CD4-positive, alpha-beta T cell treated with Interleukin-15 for 1 hour (primary cell): ENCODE data around the gene MTMR10.

Experiments
- DNase-seq: peaks from one replicate; pipeline ENCODE4 v3.0.0-alpha.2; 2020

The MTMR10 gene

DNA sequence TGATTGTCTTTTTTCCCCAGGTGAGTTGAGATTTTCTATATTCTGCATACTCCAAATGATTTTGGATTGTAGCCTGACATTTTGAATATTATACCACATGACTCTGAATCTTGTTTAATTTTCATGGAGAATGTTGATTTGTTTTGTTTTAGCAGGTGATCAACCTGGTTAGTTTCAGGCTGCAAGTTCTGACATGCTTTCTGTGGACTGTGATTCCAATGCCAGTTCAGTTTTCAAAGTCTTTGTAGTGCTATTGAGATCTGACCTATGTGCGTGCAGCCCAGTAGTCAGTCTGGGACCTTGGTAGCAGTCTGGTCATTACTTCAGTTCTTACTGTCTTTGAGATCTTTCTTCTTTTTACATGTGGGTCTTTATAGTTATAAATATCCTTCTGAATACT is 18.6 kb upstream of the MTMR10 start:
- no peak for DNase-seq

DNA sequence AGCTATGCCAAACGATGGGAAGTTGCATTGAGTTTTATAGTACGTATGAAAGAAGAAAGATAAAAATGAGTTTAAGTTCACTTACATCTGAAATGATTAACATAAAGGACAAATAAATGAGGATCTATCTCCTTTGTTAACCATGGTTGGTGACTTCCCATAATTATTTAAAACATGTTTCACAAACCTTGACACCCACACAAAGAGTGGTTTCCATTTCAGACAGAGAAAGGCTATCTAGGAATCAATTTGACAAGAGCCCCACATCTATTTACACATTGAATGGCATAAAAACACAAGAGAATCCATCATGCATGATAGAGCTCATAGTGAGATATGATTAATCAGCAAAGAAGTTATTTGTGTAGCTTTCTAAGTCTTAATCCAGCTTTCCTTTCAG is 14.2 kb upstream of the MTMR10 start:
- no peak for DNase-seq

DNA sequence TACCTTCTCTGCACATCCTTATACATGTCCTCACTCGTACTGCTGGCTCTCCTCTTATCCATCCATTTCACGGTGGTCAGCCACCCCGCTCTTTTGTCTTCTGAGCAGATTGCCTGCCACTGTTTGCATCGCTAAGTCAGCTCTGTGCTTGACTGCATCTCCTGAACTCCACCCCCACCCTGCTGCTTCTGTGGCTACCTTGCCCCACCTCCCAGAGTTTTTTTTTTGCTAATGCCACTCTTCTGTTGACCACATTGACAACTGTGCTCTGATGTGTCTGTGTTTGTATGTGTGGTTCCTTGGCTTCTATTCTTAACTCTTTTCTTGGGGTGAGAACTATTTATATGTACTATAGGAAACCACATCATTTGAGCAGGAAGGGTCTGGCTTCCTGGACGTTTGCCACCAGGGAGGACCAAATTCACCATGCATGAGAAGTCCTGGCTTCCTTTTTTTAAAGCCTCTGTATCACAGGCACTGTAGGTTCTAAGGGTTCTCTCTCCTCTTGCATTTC is 12.8 kb upstream of the MTMR10 start:
- DNase-seq = peak; percentile 64

DNA sequence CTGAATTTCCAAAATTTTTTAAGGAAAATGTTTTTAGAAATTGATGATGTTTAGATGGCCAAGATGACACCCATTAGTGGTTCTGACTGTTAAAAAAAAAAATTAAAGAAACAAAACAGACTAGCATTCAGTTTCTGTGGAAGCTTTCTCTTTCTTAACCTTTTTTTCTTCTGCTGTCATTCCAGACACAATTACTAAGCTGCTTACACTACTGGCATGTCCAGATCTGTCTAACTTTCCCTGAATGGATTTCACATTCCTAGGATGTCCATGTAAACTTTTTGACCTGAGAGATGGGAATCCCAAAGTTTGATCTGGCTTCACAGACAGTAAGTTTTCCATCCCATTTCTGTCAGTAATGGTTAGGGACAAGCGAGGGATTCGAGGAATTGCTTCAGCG is 10.3 kb upstream of the MTMR10 start:
- DNase-seq = no peak

DNA sequence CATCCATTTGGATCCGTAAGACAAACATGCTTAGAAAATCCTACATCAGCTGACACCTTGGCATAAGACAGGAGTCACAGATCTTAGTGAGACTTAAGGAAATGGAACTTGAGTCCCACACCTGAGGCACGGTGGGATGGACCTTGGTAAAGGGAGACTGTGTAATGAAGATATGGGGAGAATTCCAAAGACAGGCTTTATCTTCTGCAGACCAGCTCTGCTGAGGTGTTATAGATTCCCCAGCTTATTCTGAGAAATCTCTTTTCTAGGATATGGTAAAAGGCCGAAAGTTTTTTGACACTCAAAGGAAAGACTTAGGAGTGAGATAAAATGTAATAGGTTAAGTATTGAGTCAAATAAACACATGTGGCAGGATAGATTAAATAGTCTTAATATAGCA is 8.3 kb upstream of the MTMR10 start:
- DNase-seq = no peak

DNA sequence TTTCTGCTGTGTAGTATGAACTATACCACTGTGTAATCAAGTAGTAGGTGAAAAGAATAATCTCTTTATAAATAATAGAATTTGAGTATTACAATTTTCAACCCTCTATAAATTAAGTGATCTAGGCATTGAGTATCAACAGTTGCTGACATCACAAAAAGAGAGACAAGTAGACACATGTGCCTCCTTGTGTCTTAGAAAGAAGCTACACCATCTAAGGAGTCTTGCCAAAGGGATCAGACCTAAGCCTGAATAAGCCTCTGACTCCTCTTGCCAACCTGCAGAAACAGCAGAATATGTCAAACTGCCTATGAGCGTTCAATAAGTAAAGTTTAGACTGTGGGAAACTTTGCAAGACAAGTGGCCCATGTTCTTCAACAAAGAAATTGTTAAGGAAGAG is 5.8 kb upstream of the MTMR10 start:
- DNase-seq = no peak

DNA sequence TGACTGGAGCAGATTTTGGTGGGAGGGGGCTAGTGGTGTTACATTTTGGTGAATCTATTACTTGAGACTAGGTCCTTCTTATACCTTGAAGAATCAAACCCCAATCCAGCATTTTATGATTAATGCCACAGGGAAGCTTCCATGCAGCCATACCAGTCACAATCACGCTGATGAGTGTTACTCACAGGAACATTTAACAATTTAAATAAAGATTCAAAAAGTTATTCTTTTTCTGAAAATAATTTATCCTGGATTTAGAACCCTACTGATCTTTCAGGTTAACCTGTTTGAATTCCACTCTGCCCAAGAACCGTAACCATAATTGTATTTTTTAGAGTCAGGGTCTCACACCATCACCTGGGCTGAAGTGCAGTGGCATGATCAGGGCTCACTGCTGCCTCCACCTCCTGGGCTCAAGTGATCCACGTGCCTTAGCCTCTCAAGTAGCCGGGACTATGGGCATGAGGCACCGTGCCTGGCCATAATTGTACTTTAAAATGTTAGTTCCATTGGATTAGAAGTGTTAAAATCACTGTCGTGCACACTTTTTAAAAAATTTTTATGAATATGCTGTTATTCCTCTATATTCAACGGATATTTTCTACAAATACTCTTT is 929 bp upstream of the MTMR10 start:
- no peak for DNase-seq

DNA sequence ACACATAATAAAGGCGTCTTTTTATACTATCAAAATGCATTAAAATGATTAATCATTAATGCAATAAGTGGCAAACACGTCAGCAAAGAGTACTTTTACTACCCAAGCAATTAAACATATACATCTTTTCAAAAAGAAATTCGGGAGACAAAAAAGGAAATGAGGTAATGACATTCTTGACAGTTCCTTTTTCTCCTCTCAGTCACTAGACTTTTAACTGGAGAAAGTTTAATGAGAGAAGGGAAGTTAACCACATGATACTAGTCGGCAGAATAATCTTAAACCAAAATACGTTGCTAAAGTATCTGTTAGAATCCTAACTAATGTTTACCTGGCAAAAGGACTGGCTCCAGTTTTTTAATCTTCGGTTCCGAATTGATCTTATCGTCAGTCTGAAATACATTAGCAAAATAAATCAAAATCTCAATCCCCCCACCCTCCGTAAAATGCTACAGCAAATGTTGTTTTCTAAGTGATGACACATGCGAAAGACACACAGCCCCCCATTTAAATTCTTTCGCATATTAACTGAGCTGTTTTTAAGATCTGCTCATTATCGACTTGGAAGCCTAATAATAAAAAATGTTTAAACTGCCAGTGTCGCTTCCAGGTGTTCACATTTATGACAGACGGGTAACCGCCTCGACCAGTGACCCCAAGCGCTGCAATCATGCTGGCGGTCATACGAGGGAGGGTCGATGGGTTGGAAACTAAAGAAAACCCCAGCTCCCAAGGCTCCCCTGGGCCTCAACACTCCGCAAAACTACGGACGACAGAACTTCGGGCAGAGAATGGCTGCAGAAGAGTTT is 778 bp downstream of the MTMR10 start:
- DNase-seq = no peak

DNA sequence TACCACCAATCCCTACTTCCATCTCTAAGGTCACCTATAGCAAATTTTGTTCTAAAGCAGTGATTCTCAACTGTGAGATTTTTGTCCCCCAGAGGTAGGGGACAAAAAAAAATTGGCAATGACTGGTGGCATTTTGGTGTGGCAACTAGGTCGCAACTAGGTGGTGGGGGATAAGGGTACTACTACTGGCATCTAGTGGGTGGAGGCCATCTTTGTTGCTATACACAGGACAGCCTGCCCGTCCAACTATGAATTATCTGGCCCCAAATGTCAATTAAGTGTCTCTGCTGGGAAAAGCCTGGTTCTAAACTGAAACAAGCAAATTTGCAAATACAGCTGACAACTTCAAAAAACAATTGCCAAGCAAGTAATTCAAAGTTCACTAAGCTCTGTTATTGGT is 1.4 kb downstream of the MTMR10 start:
- DNase-seq = no peak

DNA sequence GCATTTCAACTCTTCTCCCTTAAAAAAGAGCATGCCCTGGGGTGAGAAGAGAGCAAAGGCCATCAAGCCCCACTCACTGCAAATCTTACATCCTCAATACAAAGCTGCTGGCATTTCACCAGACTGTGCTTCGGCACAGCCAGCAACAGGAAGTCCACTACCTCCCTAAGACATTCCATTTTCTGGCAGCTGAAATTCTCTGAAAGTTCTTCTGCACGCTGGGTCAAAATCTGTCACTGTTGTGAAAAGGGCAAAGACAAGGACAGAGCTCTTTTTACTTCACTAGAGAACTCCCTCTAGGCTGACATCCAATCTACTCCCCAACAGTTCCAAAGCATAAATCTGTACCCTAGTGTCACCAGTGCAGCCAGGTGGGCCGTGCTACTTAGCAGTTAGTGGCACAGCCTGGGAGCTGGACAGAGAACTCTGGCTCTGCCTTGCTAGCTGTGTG is 6.3 kb downstream of the MTMR10 start:
- DNase-seq = no peak

DNA sequence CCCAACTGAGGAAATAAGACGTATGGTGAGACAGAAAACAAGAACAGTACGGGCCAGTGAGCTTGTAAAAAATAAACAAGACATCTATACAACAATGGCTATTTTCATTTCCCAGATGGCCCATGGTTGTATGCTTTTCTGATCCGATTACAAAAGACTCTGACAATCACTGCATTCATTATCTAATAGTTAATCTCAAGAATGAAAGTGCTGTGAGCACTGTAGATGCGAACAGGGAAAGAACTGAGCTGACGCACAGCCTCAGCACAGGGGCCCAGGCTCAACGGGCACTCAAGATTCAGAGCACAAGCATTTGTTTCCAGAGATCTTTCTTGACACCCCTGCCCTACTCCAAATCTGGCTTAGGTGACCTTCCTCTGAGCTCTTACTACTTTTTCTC is 6.9 kb downstream of the MTMR10 start:
- no peak for DNase-seq

DNA sequence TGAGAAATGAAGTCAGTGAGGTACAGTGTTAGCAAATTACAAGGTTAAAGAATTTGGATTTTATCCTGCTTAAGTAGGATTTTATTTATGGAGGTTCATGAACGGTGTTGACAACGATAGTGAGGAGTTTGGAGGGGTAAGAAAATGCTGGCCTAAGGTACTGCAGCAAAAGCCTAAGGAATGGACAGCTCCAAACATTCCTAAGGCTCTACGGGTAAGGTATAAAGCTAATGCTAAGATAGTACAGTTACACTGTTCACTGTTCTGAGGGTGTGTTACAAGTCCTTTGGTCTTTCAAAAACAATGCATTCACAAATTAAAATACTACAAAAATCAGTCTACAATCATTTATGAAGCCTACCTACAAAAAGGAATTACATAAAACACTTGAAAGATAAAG is 7.3 kb downstream of the MTMR10 start:
- DNase-seq = no peak

DNA sequence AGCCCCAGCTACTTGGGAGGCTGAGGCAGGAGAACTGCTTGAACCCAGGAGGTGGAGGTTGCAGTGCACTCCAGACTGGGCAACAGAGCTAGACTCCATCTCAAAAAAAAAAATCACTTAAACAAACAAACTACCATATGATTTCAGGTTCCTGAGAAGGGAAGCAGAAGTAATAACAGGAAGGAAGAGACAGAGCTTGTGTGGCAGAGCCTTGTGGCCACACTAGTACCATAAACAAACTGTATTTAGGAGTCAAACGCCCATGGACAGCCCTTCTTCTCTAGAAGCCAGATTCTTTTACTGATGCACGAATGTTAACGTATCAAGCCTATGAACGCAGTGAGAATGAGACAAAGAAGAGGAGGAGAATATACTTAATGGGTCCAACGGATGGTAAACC is 12.0 kb downstream of the MTMR10 start:
- DNase-seq = no peak

DNA sequence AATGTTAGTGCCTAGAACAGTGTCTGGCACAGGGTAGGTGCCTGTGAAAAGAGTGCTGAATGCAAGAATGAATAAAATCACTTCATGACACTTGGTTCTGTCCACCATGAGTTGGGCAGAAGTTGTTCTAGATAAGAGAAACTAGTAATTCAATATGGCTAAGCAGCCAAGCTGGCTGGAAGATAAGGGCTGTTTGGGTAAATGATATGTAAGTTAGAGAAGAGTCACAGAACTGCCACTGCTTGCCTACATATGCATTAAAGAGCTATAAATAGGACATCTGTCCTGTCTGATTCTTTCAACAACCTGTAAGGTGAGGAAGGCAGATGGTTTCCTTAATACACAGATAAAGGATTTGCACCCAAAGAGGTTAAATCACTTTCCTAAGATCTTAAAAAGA is 13.1 kb downstream of the MTMR10 start:
- DNase-seq = no peak

DNA sequence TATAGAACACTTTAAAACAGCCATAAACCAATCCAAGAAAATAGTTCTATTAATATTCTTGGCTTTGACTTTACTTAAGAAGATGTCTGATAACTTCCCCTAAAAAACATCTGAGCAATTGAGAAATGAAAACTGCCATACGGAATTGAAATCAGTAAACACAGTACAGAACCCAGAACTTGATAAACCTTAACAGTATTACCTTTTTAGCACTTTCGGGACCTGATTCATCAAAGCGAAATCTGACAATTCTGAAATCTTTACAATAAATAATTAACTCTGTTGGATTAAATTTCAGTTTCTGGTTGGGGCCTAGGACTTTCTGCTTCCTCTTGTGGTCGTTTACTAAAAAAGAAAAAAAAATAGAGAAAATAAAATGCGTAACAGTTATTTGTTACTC is 17.3 kb downstream of the MTMR10 start:
- no peak for DNase-seq

DNA sequence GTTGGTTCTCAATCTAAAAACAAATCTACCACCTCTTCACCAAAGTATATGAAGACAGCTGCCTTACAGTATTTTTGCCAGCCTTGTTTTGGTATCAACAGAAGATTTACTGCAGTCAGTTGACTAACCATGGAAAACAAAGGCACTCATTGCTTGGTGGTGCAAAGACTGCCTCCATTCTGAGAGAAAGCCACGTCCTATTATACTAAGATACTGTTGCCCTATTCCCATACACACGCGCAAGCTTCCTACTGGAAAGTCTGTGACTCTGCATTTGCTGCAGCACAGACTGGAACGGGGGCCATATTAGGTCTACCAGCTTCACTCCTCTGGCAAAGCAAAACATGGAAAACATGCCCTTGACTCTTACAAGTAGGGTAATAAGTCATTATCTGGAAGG is 18.0 kb downstream of the MTMR10 start:
- no peak for DNase-seq

DNA sequence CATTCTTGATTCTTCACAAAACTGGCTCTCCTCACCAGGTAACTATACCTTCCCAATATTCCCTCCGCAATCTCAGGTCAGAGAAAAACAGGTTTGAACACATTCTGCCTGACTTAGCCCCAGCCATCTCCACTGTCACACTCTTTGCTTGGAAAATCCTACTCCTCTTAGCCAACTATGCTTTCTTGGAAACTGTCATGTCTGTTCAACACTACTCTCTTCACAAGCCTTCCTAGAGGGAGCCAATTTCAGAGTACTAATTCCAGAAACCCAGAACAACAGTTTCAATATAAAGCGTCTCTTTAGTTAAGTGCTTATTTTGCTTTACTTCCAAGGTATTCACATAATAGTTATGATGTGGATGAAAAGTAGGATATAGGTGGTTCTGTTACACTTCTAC is 21.7 kb downstream of the MTMR10 start:
- DNase-seq = no peak

DNA sequence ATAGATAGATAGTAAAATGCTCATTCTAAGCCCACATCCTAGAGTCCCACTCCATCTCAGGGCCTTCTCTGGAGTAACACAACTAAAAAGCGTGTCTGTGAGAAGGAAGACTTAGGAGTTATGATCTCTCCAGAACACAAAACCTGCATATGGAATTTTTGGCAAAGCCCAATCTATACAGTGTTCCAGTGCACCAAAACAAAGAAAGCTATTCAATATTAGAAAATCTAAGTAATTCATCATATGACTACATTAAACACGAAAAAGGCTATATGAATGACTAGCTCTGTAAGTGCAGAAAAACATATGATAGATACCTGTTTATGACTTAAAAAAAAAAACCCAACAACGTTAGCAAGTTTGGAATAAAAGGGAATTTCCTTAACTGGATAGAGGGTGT is 27.7 kb downstream of the MTMR10 start:
- no peak for DNase-seq

DNA sequence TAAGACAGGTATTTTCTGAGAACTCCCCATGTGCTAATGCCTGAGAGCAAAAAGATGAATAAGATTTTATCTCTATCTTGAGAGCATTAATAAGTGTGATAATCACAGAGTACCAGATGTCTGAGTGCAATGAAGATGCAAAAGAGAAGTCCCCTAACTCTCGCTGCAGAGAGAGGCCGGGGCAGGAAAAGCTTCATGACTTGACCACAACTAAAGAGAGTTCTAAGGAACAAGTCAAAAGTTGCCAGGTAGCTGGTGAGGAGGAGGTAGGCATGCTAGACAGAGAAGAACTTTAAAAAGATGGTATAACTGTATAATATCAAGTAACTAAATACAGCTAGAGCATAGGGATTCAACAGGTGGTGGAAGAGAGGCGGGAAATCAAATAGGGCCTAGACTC is 28.8 kb downstream of the MTMR10 start:
- no peak for DNase-seq

DNA sequence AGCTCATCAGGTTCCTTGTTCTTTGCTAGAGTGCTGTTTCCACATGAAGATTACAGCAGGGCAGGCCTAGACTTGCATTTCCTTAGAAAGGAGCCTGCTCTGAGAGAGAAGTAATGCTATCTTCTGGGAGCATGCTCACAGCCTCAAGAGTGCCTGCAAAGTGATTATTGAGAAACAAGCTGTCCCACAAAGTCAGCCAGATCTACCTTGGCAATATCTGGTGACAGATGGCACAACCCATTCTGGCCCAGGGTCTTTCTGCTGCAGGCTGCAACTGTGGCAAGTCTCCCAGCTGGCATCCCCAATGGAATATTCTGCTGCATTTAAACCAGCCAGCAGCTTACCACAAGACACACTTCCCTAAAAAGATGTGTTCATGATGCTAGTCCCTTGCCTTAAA is 29.3 kb downstream of the MTMR10 start:
- no peak for DNase-seq

DNA sequence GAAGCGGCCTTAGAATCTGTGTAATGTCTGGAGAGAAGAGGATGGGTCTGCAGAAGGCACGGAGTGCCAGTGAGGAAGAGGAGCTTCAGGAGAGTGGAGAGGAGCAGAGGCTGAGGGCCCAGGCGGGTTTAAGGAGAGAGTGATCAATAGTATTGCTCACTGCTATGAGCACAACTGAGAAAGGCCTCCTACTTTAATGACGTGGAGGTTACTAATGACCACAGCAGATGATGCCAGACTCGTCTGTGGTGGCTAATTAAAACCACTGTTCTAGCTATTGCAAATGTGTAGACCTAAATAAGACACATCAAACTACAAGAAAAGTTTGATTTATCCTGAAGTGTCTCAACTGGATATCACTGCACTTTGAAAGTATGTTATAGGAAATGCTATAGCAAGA is 33.2 kb downstream of the MTMR10 start:
- DNase-seq = no peak

DNA sequence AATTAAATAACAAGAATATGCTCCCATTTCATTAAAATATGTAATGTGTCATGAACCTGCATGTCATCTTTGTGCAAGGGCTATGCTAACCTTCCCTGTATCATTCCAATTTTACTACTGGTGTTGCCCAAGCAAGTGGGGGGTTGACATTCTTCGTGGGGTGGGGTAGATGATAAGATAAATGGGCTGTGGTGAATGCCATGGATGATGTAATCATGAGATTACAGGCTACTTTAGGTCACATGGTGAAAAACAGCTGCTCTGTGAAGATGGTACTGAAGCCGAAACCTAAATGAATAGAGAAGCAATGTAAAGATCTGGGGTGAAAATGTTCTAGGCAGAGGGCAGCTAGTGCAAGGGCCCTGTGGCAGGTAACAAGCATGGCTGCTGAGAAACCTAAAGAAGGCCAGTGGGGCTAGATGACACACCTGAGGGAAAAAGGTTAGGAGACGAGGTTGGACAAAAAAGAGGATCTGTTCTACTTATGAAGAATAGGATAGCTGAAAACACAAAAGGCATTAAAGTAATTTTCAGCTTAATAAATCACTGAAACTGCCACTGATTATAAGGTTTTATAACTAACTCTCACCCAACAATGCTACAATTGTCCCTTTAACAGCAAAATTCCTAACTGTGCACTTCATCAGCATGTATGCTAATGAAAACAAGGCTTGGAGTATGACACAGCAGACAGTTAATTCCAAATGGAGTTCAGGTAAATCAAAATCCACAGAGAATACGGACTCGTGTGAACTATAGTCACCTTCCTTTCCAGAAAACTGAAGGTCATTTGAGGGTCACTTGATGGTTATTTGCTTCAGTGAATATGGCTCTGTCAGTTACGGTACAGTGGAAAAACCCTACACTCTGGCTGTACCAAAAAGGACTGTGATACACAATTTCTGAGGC is 35.0 kb downstream of the MTMR10 start:
- DNase-seq = no peak

DNA sequence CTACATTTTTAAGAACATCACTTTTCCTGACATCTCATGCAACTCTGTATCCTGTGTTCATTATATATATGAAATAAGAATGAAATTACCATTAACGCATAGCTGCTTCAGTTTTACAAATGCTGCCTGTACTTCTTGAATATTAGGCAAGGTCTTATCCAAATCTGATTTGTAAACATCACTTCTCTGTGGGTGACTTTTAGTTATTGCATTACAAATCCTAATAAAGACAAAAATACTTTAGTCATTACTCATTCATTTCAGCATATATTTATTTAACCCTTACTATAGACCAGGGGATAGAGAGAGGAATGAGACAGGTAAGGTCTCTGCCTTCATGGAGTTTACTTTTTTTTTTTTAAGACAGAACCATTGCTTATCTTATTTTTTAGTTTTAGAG is 36.8 kb downstream of the MTMR10 start:
- DNase-seq = no peak
